GM19438 (cell line): Measurements from ENCODE around the gene FGG.

Experiments
- ATAC-seq: cut with Tn5 transposase; IDR thresholded peaks from one replicate; pipeline ENCODE4 v1.9.1; 2021; ENCODE audit warnings: low read depth; ENCODE audit not compliant: unreplicated experiment

Gene FGG

GRCh38 chr4:154588198-154588597, 24.3 kb downstream of the FGG start:
- ATAC-seq: no peak

GRCh38 chr4:154586296-154587033, 26.0 kb downstream of the FGG start:
- ATAC-seq: no peak

- ATAC-seq: no peak
These were observed 27.0 kb downstream of the FGG start for GRCh38 chr4:154585369-154586018.

GRCh38 chr4:154584259-154584658, 28.2 kb downstream of the FGG start:
- no peak for ATAC-seq

GRCh38 chr4:154583677-154584076, 28.8 kb downstream of the FGG start:
- ATAC-seq: no peak

- no peak for ATAC-seq
These were observed 29.2 kb downstream of the FGG start for GRCh38 chr4:154583230-154583629.

GRCh38 chr4:154582723-154583122, 29.7 kb downstream of the FGG start:
- ATAC-seq: no peak

- no peak for ATAC-seq
These were observed 32.5 kb downstream of the FGG start for GRCh38 chr4:154579927-154580326.

- ATAC-seq: no peak
These were observed 33.5 kb downstream of the FGG start for GRCh38 chr4:154578919-154579318.

GRCh38 chr4:154577324-154577723, 35.1 kb downstream of the FGG start:
- no peak for ATAC-seq

GRCh38 chr4:154574311-154574710, 38.1 kb downstream of the FGG start:
- ATAC-seq: no peak

GRCh38 chr4:154573190-154573870, 39.1 kb downstream of the FGG start:
- ATAC-seq: no peak

- ATAC-seq: no peak
These were observed 42.9 kb downstream of the FGG start for GRCh38 chr4:154569584-154569983.

GRCh38 chr4:154569028-154569427, 43.4 kb downstream of the FGG start:
- no peak for ATAC-seq

- no peak for ATAC-seq
These were observed 45.7 kb downstream of the FGG start for GRCh38 chr4:154566639-154567204.

GRCh38 chr4:154565704-154566103, 46.8 kb downstream of the FGG start:
- ATAC-seq: no peak

GRCh38 chr4:154564311-154564710, 48.1 kb downstream of the FGG start:
- ATAC-seq: no peak

GRCh38 chr4:154562697-154563254, 49.7 kb downstream of the FGG start, which contains the start of gene FGB:
Gene FGB (plus strand): TSS chr4:154563011. CDS start chr4:154563019, 8 bp downstream.
- ATAC-seq: no peak

- no peak for ATAC-seq
These were observed 51.6 kb downstream of the FGG start for GRCh38 chr4:154560824-154561231.

GRCh38 chr4:154560419-154560801, 52.0 kb downstream of the FGG start:
- ATAC-seq: no peak
